Mesodermal cell (in vitro differentiated cells): Measurements from ENCODE around the gene CTNS. TPM values are rescaled to one million over a fixed set of nuclear protein-coding genes. Genes with fewer than 3 reads are reported as not detected.
A peak's percentile ranks its signal among the peaks of the same experiment; 100 is the strongest.

ENCODE experiments used
- H3K27ac ChIP-seq: 2 replicates; pipeline ENCODE4 v1.7.0; 2013; ENCODE audit warnings: mild to moderate bottlenecking, low read depth, low read length, moderate library complexity; ENCODE audit not compliant: severe bottlenecking
- H3K36me3 ChIP-seq: 2 replicates; pipeline ENCODE4 v1.7.1; 2013; ENCODE audit warnings: mild to moderate bottlenecking, low read length, moderate library complexity; ENCODE audit not compliant: control insufficient read depth, insufficient read depth
- H3K4me1 ChIP-seq: one replicate; pipeline ENCODE4 v1.7.1; 2013; ENCODE audit warnings: mild to moderate bottlenecking, low read length; ENCODE audit not compliant: insufficient read depth, control insufficient read depth, poor library complexity, severe bottlenecking
- H3K4me3 ChIP-seq: 2 replicates; pipeline ENCODE4 v1.7.0; 2013; ENCODE audit warnings: low read length, control low read depth, mild to moderate bottlenecking; ENCODE audit not compliant: insufficient read depth, poor library complexity, severe bottlenecking; ENCODE audit errors: extremely low read depth
- H3K9me3 ChIP-seq: 2 replicates; pipeline ENCODE4 v1.7.1; 2013; ENCODE audit warnings: mild to moderate bottlenecking, low read length, moderate library complexity; ENCODE audit not compliant: control insufficient read depth
- WGBS, 2 experiments: methylation state at CpG; one replicate each; pipeline ENCODE4 v1.1.5; 2013; ENCODE audit warnings: missing lambda C conversion rate in 2 of 2; ENCODE audit not compliant: insufficient coverage in 2 of 2; 5-methylcytosine and 5-hydroxymethylcytosine counted together
- polyA plus RNA-seq, 2 experiments: library from polyadenylated mRNA; stranded (reverse); fragments of 50-300 nt; gene quantifications; one replicate each; pipeline ENCODE4 v1.2.3, GENCODE V29; 2013

Gene CTNS
- polyA plus RNA-seq (2013, experiment 1 of 2) = 13.1 TPM
- polyA plus RNA-seq (2013, experiment 2 of 2) = 10.5 TPM

GRCh38 chr17:3636154-3636907 lies at the start of gene CTNS, which contains the start of gene SHPK:
Gene CTNS (plus strand): TSS chr17:3636760. CDS start chr17:3640207, 3,447 bp downstream.
Gene SHPK (minus strand): TSS chr17:3636250. CDS start chr17:3636219, 31 bp downstream.
- H3K4me3 ChIP-seq = peak within 1 kb of the TSS; percentile 84
- peak within 1 kb of the TSS; percentile 91 for H3K27ac ChIP-seq
- no peaks in the 10 kb centered on the region for H3K9me3 ChIP-seq
- peaks cover 17% of the 10 kb centered on the region for H3K36me3 ChIP-seq
- H3K4me1 ChIP-seq = peaks cover 8% of the 10 kb centered on the region
- 0 to 1% methylated on average over 65 to 66 of the region's 68 CpGs for WGBS, 2 experiments

- 94 to 95% methylated on average over 21 to 22 of the region's 22 CpGs for WGBS, 2 experiments
These were observed 46.8 kb upstream of the CTNS start for GRCh38 chr17:3589784-3590183.

GRCh38 chr17:3590231-3590630 lies 46.3 kb upstream of the CTNS start:
- WGBS, 2 experiments = 95% methylated on average over 15 of the region's 15 CpGs
- Histone ChIP-seq H3K9me3 (no peaks in the 10 kb centered on the region), H3K4me1 (no peaks in the 10 kb centered on the region), H3K27ac (no peak overlapping the region), H3K36me3 (peaks cover 6% of the 10 kb centered on the region), H3K4me3 (no peak overlapping the region)

More at GRCh38 chr17:3589784-3590183, 46.8 kb upstream of the CTNS start:
- Histone ChIP-seq H3K4me1 (no peaks in the 10 kb centered on the region), H3K4me3 (no peak overlapping the region), H3K36me3 (peaks cover 6% of the 10 kb centered on the region), H3K27ac (no peak overlapping the region), H3K9me3 (no peaks in the 10 kb centered on the region)

- no peaks in the 10 kb centered on the region for H3K4me1 ChIP-seq
- H3K9me3 ChIP-seq = no peaks in the 10 kb centered on the region
- 88 to 94% methylated on average over 8 to 15 of the region's 15 CpGs for WGBS, 2 experiments
- no peak overlapping the region for H3K27ac ChIP-seq
- no peak overlapping the region for H3K4me3 ChIP-seq
- H3K36me3 ChIP-seq = peaks cover 6% of the 10 kb centered on the region
These were observed 45.8 kb upstream of the CTNS start for GRCh38 chr17:3590768-3591167.

- no peaks in the 10 kb centered on the region for H3K9me3 ChIP-seq
- H3K36me3 ChIP-seq = peaks cover 4% of the 10 kb centered on the region
- no peaks in the 10 kb centered on the region for H3K4me1 ChIP-seq
- no peak overlapping the region for H3K27ac ChIP-seq
- no peak overlapping the region for H3K4me3 ChIP-seq
- 96 to 99% methylated on average over 11 to 14 of the region's 15 CpGs for WGBS, 2 experiments
These were observed 44.2 kb upstream of the CTNS start for GRCh38 chr17:3592216-3592860.

- Histone ChIP-seq H3K36me3 (peaks cover 4% of the 10 kb centered on the region), H3K27ac (no peak overlapping the region), H3K9me3 (no peaks in the 10 kb centered on the region), H3K4me1 (no peaks in the 10 kb centered on the region), H3K4me3 (no peak overlapping the region)
- WGBS, 2 experiments = 90 to 98% methylated on average over 5 of the region's 5 CpGs
These were observed 43.2 kb upstream of the CTNS start for GRCh38 chr17:3593384-3593783.

- Histone ChIP-seq H3K4me3 (no peak overlapping the region), H3K27ac (no peak overlapping the region), H3K36me3 (peaks cover 4% of the 10 kb centered on the region), H3K9me3 (no peaks in the 10 kb centered on the region), H3K4me1 (no peaks in the 10 kb centered on the region)
- WGBS, 2 experiments = 81 to 92% methylated on average over 4 to 9 of the region's 11 CpGs
These were observed 42.3 kb upstream of the CTNS start for GRCh38 chr17:3594051-3594800.

- Histone ChIP-seq H3K27ac (no peak overlapping the region), H3K36me3 (no peaks in the 10 kb centered on the region), H3K4me3 (no peak overlapping the region), H3K4me1 (no peaks in the 10 kb centered on the region), H3K9me3 (no peaks in the 10 kb centered on the region)
- 85 to 91% methylated on average over 14 to 15 of the region's 15 CpGs for WGBS, 2 experiments
These were observed 41.6 kb upstream of the CTNS start for GRCh38 chr17:3594976-3595375.

GRCh38 chr17:3596804-3597464 lies 39.6 kb upstream of the CTNS start:
- 92 to 94% methylated on average over 25 to 27 of the region's 27 CpGs for WGBS, 2 experiments
- no peaks in the 10 kb centered on the region for H3K36me3 ChIP-seq
- no peak overlapping the region for H3K27ac ChIP-seq
- H3K9me3 ChIP-seq = no peaks in the 10 kb centered on the region
- no peaks in the 10 kb centered on the region for H3K4me1 ChIP-seq
- H3K4me3 ChIP-seq = no peak overlapping the region

- H3K4me1 ChIP-seq = no peaks in the 10 kb centered on the region
- no peaks in the 10 kb centered on the region for H3K9me3 ChIP-seq
- no peak overlapping the region for H3K27ac ChIP-seq
- WGBS, 2 experiments = 81 to 85% methylated on average over 11 to 12 of the region's 13 CpGs
- no peak overlapping the region for H3K4me3 ChIP-seq
- peaks cover 3% of the 10 kb centered on the region for H3K36me3 ChIP-seq
These were observed 38.5 kb upstream of the CTNS start for GRCh38 chr17:3598078-3598477.
